ENCODE data around the gene RAE1. TPM values are rescaled to one million over a fixed set of nuclear protein-coding genes. Genes with fewer than 3 reads are reported as not detected.
"Not testable (repeated sequence)": the region's sequence is repeated elsewhere in the genome, so short reads cannot be mapped to it uniquely, and the experiment has no call there.

RAE1 gene
- total RNA-seq, 2 donors from 2014 or later = 4.9 to 9.9 TPM

DNA sequence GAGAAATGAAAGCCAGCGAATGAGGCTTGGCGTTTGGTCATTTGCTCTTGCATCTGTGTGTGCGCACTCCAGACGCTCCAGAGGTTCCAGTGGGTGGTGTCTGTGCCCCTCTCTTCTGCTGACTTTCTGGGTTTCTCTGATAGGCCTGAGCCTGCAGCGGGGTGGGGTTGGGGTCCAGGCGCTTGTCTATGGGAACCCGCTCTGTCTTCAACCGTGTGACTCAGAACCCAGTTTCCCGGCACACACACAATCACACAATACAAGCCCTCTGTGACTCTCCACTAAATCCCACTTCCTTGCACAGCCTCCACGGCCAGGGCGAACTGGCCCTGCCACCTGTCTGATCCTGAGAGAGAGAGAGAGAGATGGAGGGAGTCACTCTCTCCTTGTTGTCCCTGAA is 64.7 kb downstream of the RAE1 start:
- 79 to 84% methylated on average over 11 of the region's 11 CpGs for WGBS, 2 donors
- no peak overlapping the region for H3K27ac ChIP-seq
- TF ChIP-seq, protein P1, sequence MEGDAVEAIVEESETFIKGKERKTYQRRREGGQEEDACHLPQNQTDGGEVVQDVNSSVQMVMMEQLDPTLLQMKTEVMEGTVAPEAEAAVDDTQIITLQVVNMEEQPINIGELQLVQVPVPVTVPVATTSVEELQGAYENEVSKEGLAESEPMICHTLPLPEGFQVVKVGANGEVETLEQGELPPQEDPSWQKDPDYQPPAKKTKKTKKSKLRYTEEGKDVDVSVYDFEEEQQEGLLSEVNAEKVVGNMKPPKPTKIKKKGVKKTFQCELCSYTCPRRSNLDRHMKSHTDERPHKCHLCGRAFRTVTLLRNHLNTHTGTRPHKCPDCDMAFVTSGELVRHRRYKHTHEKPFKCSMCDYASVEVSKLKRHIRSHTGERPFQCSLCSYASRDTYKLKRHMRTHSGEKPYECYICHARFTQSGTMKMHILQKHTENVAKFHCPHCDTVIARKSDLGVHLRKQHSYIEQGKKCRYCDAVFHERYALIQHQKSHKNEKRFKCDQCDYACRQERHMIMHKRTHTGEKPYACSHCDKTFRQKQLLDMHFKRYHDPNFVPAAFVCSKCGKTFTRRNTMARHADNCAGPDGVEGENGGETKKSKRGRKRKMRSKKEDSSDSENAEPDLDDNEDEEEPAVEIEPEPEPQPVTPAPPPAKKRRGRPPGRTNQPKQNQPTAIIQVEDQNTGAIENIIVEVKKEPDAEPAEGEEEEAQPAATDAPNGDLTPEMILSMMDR (IDR thresholded peaks at IDR 0.05) = no peak
- TF ChIP-seq POLR2A (IDR thresholded peaks at IDR 0.05) = no peak
- no peaks in the 10 kb centered on the region for H3K27me3 ChIP-seq
- no peaks in the 10 kb centered on the region for H3K4me1 ChIP-seq
- ATAC-seq (no peak), DNase-seq (no peak)
- intact Hi-C loops (cut with DNase I) = no loop called here
- H3K36me3 ChIP-seq (replicated peaks in 1 of 2; ENCODE audit: insufficient read depth in 1 of 2, low read depth in 2 of 2) = no peaks in the 10 kb centered on the region
- no peak overlapping the region for H3K4me3 ChIP-seq
- H3K9me3 ChIP-seq = no peaks in the 10 kb centered on the region

GRCh38 chr20:57416296-57417022 is 65.4 kb downstream of the RAE1 start:
- intact Hi-C loops (cut with DNase I) = no loop called here
- TF ChIP-seq, protein P1 (IDR thresholded peaks at IDR 0.05) = no peak
- TF ChIP-seq POLR2A (IDR thresholded peaks at IDR 0.05) = no peak
- H3K9me3 ChIP-seq = no peaks in the 10 kb centered on the region
- H3K4me3 ChIP-seq = no peak overlapping the region
- H3K27me3 ChIP-seq = no peaks in the 10 kb centered on the region
- ATAC-seq = no peak
- H3K36me3 ChIP-seq (replicated peaks in 1 of 2; ENCODE audit: insufficient read depth in 1 of 2, low read depth in 2 of 2) = no peaks in the 10 kb centered on the region
- no peak overlapping the region for H3K27ac ChIP-seq
- no peak for DNase-seq
- H3K4me1 ChIP-seq = no peaks in the 10 kb centered on the region
- WGBS, 2 donors = 83 to 92% methylated on average over 4 to 15 of the region's 15 CpGs

DNA sequence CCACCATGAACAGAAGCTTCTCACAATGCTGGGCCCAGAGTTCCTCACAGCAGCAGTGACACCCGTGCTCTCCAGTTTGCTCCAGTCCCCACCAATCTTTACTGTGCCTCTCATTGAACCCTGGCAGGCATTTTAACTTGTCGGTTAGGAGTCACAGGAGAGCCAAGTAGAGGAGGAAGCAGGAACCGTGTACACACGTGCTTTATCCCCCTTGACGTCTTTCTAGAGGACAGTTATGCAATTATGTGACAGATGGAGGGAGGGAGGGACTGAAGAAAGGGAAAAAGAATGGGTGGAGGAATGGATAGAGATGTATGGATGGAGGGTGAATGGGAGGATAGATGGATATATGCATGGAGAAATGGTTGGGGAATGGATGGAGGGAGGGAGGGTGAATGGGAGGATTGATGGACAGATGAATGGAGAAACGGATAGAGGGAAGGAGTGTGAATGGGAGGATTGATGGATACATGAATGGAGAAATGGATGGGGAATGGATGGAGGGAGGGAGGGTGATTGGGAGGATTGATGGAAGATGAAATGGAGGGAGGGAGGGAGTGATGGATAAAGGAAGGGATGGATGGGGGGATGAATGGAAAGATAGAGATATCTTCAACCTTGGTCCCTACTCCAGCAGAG is 66.1 kb downstream of the RAE1 start:
- intact Hi-C loops (cut with DNase I) = no loop called here
- no peak for ATAC-seq

DNA sequence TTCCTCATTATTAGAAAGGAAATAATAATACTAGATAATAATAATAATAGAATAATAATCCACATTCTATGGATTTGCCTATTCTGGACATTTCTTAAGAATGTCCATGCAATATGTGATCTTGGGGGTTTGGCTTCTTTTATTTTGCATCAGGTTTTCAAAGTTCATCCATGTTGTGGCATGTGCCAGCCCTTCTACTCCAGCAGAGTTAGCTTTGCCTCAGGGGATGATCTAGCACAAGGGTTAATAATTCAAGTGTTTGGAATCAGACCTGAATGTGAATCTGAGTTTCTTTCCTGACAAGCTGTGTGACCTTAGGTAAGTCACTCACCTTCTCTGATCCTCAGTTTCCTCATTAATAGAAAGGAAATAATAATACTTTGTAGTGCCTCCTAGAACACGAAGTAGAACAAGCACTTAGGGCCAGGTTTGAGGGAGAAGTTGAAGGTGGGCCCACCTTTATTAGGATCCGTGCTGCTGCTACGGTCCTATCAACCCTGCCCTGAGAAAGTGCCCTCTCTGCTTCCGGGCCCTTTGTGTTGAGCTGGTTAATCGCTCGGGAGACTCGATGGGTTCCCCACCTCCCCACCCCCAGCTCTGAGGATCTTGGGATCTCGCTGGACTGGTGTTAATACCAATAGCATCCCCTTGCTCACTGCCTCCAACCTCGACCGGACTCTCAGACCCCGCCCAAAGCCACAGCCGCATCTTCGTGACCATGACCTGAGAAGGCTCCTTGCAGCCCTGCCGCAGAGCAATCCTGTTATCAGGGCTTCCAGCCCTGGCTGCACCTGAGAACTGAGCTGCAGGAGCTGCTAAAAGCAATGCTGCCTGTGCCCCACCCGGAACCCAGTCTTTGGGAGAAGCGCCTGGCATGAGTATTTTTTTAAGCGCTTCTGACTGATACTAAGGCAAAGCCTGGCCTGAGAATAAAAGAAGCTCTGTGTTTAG is 67.0 kb downstream of the RAE1 start:
- ATAC-seq = no peak
- no peak for DNase-seq

More for the DNA sequence above, 66.1 kb downstream of the RAE1 start:
- Histone ChIP-seq H3K9me3 (no peaks in the 10 kb centered on the region), H3K4me1 (no peaks in the 10 kb centered on the region), H3K27ac (no peak overlapping the region), H3K4me3 (no peak overlapping the region), H3K36me3 (replicated peaks in 1 of 2; ENCODE audit: insufficient read depth in 1 of 2, low read depth in 2 of 2) (no peaks in the 10 kb centered on the region), H3K27me3 (no peaks in the 10 kb centered on the region)
- TF ChIP-seq, protein P1 (IDR thresholded peaks at IDR 0.05) = no peak
- TF ChIP-seq POLR2A (IDR thresholded peaks at IDR 0.05) = no peak
- no peak for DNase-seq
- 31 to 33% methylated on average over 6 of the region's 6 CpGs for WGBS, 2 donors

GRCh38 chr20:57419479-57419878 is 68.4 kb downstream of the RAE1 start:
- H3K27ac ChIP-seq; H3K4me1 ChIP-seq; ATAC-seq; H3K27me3 ChIP-seq; H3K4me3 ChIP-seq; DNase-seq; intact Hi-C loops (cut with DNase I); H3K9me3 ChIP-seq; H3K36me3 ChIP-seq (replicated peaks in 1 of 2; ENCODE audit: insufficient read depth in 1 of 2, low read depth in 2 of 2): not testable (repeated sequence)
- WGBS, 2 donors = 80 to 89% methylated on average over 4 of the region's 4 CpGs

More for the DNA sequence above, 67.0 kb downstream of the RAE1 start:
- Histone ChIP-seq H3K36me3 (replicated peaks in 1 of 2; ENCODE audit: insufficient read depth in 1 of 2, low read depth in 2 of 2) (no peaks in the 10 kb centered on the region), H3K9me3 (no peaks in the 10 kb centered on the region), H3K4me3 (no peak overlapping the region), H3K27me3 (no peaks in the 10 kb centered on the region), H3K4me1 (no peaks in the 10 kb centered on the region), H3K27ac (no peak overlapping the region)
- intact Hi-C loops (cut with DNase I) = no loop called here
- TF ChIP-seq, protein P1 (IDR thresholded peaks at IDR 0.05) = no peak
- no peak for TF ChIP-seq POLR2A (IDR thresholded peaks at IDR 0.05)
- WGBS, 2 donors = 44 to 50% methylated on average over 16 to 17 of the region's 17 CpGs
